HepG2 (cell line): Measurements from ENCODE around the gene LCN2. TPM values are rescaled to one million over a fixed set of nuclear protein-coding genes. Genes with fewer than 3 reads are reported as not detected.

Experiments used
- ASH2L ChIP-seq: fragments of 300-600, 200-600 bp; sonication (generic); IDR thresholded peaks from 2 replicates; pipeline ENCODE4 v1.7.0; 2017; ENCODE audit warnings: low read depth, mild to moderate bottlenecking, moderate library complexity, mixed read lengths, low read length; ENCODE audit not compliant: insufficient read length
- MED13 ChIP-seq: sonication (generic); formaldehyde crosslinking; IDR thresholded peaks from 2 replicates; pipeline ENCODE4 v1.5.0; 2020; ENCODE audit warnings: missing genetic modification reagents
- MEIS1 ChIP-seq: sonication (generic); formaldehyde crosslinking; IDR thresholded peaks from 2 replicates; pipeline ENCODE4 v1.9.0; 2021; ENCODE audit warnings: mild to moderate bottlenecking, missing genetic modification reagents, moderate library complexity, borderline replicate concordance
- SIN3A ChIP-seq: IDR thresholded peaks from 2 replicates; pipeline ENCODE4 v1.6.1; 2011; ENCODE audit warnings: low read depth, mild to moderate bottlenecking, control low read depth, low read length, borderline replicate concordance
- SIN3B ChIP-seq: fragments of 150-350 bp; IDR thresholded peaks from 2 replicates; pipeline ENCODE4 v1.6.1; 2014; ENCODE audit warnings: low read length
- SNAI1 ChIP-seq: sonication (generic); formaldehyde crosslinking; IDR thresholded peaks from 2 replicates; pipeline ENCODE4 v1.5.0; 2020; ENCODE audit warnings: mild to moderate bottlenecking, missing genetic modification reagents, borderline replicate concordance
- TBP ChIP-seq: sonication (generic); formaldehyde crosslinking; IDR thresholded peaks from 2 replicates; pipeline ENCODE4 v1.5.0; 2020; ENCODE audit warnings: missing genetic modification reagents
- TOE1 ChIP-seq: sonication (generic); formaldehyde crosslinking; IDR thresholded peaks from 2 replicates; pipeline ENCODE4 v1.4.0; 2020; ENCODE audit warnings: mild to moderate bottlenecking, missing genetic modification reagents
- ZFP82 ChIP-seq: sonication (generic); formaldehyde crosslinking; IDR thresholded peaks from 2 replicates; pipeline ENCODE4 v1.5.1; 2020; ENCODE audit warnings: mild to moderate bottlenecking, missing genetic modification reagents, borderline replicate concordance
- ZFP90 ChIP-seq: sonication (generic); formaldehyde crosslinking; IDR thresholded peaks from 2 replicates; pipeline ENCODE4 v1.8.0; 2022; ENCODE audit warnings: missing genetic modification reagents, mild to moderate bottlenecking, inconsistent platforms, borderline replicate concordance
- ZNF10 ChIP-seq: sonication (generic); formaldehyde crosslinking; IDR thresholded peaks from 2 replicates; pipeline ENCODE4 v1.4.0; 2020; ENCODE audit warnings: mild to moderate bottlenecking, low read depth, missing genetic modification reagents, borderline replicate concordance
- ZNF468 ChIP-seq: sonication (generic); formaldehyde crosslinking; IDR thresholded peaks from 2 replicates; pipeline ENCODE4 v1.8.0; 2022; ENCODE audit warnings: mild to moderate bottlenecking, moderate library complexity, missing genetic modification reagents
- ZNF550 ChIP-seq: sonication (generic); formaldehyde crosslinking; IDR thresholded peaks from 2 replicates; pipeline ENCODE4 v1.4.0; 2020; ENCODE audit warnings: mild to moderate bottlenecking, missing genetic modification reagents, borderline replicate concordance
- ZNF614 ChIP-seq: IDR thresholded peaks from 2 replicates; pipeline ENCODE4 v1.6.1; 2018; ENCODE audit warnings: missing biosample characterization, missing genetic modification reagents, inconsistent platforms, borderline replicate concordance
- ZSCAN29 ChIP-seq: sonication (generic); formaldehyde crosslinking; conservative IDR thresholded peaks from 2 replicates; pipeline ENCODE4 v1.4.0; 2020; ENCODE audit warnings: mild to moderate bottlenecking, missing genetic modification reagents
- polyA plus RNA-seq, 8 experiments: library from polyadenylated mRNA; depleted of rRNA in 3 of 8; stranded (reverse) in 7 of 8; unstranded in 1 of 8; fragments of >200 nt; fragmentation: Illumina TruSeq in 4 of 8; extraction: Trizol in 4 of 8; gene quantifications; 2 replicates each; pipeline versions ENCODE4 v1.2.1 to v1.2.3, GENCODE V29; 2011 to 2016; ENCODE audit warnings: low read depth in 4 of 8, missing spikeins in 1 of 8, mixed read lengths in 1 of 8; ENCODE audit not compliant: insufficient read depth in 1 of 8
- total RNA-seq, 5 experiments: library from RNA; depleted of rRNA; stranded (reverse); fragments of >200 nt; fragmentation: Illumina TruSeq; extraction: Trizol; gene quantifications; 2 replicates each; pipeline ENCODE4 v1.2.3, GENCODE V29; 2016; ENCODE audit warnings: low read depth in 1 of 5
- TF ChIP-seq, protein P1 (sequence below): sonication (generic); formaldehyde crosslinking; IDR thresholded peaks from 2 replicates; pipeline ENCODE4 v1.8.1; 2023; ENCODE audit warnings: mild to moderate bottlenecking, moderate library complexity, missing genetic modification reagents
- TF ChIP-seq, protein P2 (sequence below), 2 experiments: fragments of 450-650 bp in 1 of 2; sonication (generic) in 1 of 2; formaldehyde crosslinking; IDR thresholded peaks; 2 replicates each; pipeline versions ENCODE4 v1.5.0 to v1.8.0; 2020 to 2022; ENCODE audit warnings: mild to moderate bottlenecking in 1 of 2, missing genetic modification reagents in 1 of 2
- TF ChIP-seq, protein P3 (sequence below): sonication (generic); formaldehyde crosslinking; IDR thresholded peaks from 2 replicates; pipeline ENCODE4 v1.4.0; 2020; ENCODE audit warnings: missing genetic modification reagents
- TF ChIP-seq, protein P4 (sequence below): sonication (generic); formaldehyde crosslinking; IDR thresholded peaks from 2 replicates; pipeline ENCODE4 v1.4.0; 2020; ENCODE audit warnings: mild to moderate bottlenecking, missing genetic modification reagents
- TF ChIP-seq, protein P5 (sequence below): IDR thresholded peaks from 2 replicates; pipeline ENCODE4 v1.6.1; 2018; ENCODE audit warnings: missing genetic modification reagents
- TF ChIP-seq, protein P6 (sequence below): sonication (generic); formaldehyde crosslinking; IDR thresholded peaks from 2 replicates; pipeline ENCODE4 v1.9.0; 2021; ENCODE audit warnings: missing genetic modification reagents, borderline replicate concordance

Gene LCN2
- total and polyA plus RNA-seq, 2 of the 13 experiments (the other 11 are each of a cell fraction or from before 2014, with no cell fraction given) = 0.38 to 1.4 TPM

DNA sequence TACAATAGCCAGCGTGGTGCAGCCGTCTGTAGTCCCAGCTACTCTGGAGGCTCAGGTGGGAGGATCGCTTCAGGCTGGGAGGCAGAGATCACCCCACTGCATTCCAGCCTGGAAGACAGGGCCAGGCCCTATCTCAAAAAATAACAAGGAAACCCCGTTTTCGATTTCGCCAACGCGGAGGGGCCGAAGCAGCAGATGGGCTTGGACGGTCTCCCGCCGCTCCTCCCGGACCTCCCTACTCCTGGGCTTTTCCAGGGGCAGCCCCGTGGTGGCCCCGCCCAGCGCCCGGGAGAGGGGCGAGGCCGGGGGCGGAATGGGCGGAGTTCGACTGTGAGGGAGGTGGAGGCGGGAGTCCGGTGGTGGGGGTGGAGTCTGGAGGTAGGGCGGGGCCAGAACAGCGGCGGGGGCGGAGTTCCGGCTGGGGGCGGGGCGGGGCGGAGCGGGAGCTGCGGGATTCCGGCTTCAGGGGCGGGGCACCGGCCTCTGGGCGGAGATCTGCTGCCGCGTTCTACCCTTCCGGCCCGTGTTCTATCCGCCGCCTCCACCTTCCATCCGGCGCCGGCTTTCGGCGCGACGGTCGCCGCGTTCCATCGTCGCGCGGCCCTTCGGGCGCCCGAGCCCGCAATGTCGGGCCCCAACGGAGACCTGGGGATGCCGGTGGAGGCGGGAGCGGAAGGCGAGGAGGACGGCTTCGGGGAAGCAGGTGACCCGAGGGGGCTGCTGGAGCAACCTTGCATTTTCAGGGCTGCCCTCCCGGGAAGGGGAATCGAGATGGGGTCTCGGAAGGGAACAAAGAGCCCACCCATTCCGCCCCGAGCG is 10.7 kb downstream of the LCN2 start, which contains the start of gene BBLN (continued):
- no peak for TF ChIP-seq ZNF550 (CRISPR knock-in tag)
- no peak for TF ChIP-seq SIN3B
- TF ChIP-seq, protein P1, sequence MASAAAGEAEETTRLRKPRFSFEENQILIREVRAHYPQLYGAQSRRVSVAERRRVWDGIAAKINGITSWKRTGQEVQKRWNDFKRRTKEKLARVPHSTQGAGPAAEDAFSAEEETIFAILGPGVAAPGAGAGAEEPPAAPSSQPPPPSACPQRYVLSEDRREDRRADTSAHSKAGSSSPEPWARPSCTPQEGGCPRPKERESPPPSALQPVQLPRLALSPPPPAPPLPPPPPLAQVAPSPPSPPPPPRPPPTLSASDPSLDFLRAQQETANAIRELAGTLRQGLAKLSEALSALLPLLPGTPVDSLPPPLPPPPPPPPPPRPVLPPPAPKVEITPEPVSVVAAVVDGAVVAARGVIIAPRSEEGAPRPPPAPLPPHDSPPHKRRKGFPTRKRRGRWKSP (CRISPR knock-in tag) = no peak
- TF ChIP-seq, protein P2, sequence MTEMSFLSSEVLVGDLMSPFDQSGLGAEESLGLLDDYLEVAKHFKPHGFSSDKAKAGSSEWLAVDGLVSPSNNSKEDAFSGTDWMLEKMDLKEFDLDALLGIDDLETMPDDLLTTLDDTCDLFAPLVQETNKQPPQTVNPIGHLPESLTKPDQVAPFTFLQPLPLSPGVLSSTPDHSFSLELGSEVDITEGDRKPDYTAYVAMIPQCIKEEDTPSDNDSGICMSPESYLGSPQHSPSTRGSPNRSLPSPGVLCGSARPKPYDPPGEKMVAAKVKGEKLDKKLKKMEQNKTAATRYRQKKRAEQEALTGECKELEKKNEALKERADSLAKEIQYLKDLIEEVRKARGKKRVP (CRISPR knock-in tag; IDR thresholded peaks at IDR 0.05) = 0 out of 4 replicates have a peak, but pooled peaks of 1 of the 2 experiments have one; percentile 15
- TF ChIP-seq, protein P3, sequence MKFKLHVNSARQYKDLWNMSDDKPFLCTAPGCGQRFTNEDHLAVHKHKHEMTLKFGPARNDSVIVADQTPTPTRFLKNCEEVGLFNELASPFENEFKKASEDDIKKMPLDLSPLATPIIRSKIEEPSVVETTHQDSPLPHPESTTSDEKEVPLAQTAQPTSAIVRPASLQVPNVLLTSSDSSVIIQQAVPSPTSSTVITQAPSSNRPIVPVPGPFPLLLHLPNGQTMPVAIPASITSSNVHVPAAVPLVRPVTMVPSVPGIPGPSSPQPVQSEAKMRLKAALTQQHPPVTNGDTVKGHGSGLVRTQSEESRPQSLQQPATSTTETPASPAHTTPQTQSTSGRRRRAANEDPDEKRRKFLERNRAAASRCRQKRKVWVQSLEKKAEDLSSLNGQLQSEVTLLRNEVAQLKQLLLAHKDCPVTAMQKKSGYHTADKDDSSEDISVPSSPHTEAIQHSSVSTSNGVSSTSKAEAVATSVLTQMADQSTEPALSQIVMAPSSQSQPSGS (CRISPR knock-in tag) = peak; percentile 37; the same call in 1 of the 2 replicates
- no peak for TF ChIP-seq MED13
- no peak for TF ChIP-seq ZFP82 (CRISPR knock-in tag)
- peak; percentile 30 for TF ChIP-seq ASH2L
- TF ChIP-seq, protein P4, sequence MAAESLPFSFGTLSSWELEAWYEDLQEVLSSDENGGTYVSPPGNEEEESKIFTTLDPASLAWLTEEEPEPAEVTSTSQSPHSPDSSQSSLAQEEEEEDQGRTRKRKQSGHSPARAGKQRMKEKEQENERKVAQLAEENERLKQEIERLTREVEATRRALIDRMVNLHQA (CRISPR knock-in tag) = no peak
- TF ChIP-seq ZSCAN29 (CRISPR knock-in tag) = no peak
- TF ChIP-seq ZNF468 = no peak
- no peak for TF ChIP-seq TBP (CRISPR knock-in tag)
- no peak for TF ChIP-seq ZNF10 (CRISPR knock-in tag)
- TF ChIP-seq, protein P5, sequence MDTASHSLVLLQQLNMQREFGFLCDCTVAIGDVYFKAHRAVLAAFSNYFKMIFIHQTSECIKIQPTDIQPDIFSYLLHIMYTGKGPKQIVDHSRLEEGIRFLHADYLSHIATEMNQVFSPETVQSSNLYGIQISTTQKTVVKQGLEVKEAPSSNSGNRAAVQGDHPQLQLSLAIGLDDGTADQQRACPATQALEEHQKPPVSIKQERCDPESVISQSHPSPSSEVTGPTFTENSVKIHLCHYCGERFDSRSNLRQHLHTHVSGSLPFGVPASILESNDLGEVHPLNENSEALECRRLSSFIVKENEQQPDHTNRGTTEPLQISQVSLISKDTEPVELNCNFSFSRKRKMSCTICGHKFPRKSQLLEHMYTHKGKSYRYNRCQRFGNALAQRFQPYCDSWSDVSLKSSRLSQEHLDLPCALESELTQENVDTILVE (CRISPR knock-in tag) = no peak
- no peak for TF ChIP-seq SNAI1 (CRISPR knock-in tag)
- TF ChIP-seq ZNF614 (CRISPR knock-in tag) = no peak
- TF ChIP-seq, protein P6, sequence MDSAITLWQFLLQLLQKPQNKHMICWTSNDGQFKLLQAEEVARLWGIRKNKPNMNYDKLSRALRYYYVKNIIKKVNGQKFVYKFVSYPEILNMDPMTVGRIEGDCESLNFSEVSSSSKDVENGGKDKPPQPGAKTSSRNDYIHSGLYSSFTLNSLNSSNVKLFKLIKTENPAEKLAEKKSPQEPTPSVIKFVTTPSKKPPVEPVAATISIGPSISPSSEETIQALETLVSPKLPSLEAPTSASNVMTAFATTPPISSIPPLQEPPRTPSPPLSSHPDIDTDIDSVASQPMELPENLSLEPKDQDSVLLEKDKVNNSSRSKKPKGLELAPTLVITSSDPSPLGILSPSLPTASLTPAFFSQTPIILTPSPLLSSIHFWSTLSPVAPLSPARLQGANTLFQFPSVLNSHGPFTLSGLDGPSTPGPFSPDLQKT (CRISPR knock-in tag) = no peak
- TF ChIP-seq SIN3A = peak; percentile 53; the same call in 1 of the 2 replicates
- TF ChIP-seq TOE1 (CRISPR knock-in tag) = 0 out of 2 replicates have a peak, but pooled peaks have one; percentile 27
- no peak for TF ChIP-seq MEIS1 (CRISPR knock-in tag)
- peak; percentile 41; the same call in 1 of the 2 replicates for TF ChIP-seq ZFP90 (CRISPR knock-in tag)
